IgD-negative memory B cell (primary cell): Measurements from ENCODE around the gene CCDC148. TPM values are rescaled to one million over a fixed set of nuclear protein-coding genes. Genes with fewer than 3 reads are reported as not detected.
"Not testable (repeated sequence)": the region's sequence is repeated elsewhere in the genome, so short reads cannot be mapped to it uniquely, and the experiment has no call there.

Experiments
- H3K27ac Mint-ChIP-seq, 3 donors: one replicate each; pipeline ENCODE4 v1.8.0; 2020 to 2022; ENCODE audit warnings: mild to moderate bottlenecking in 3 of 3, mixed read lengths in 3 of 3, moderate library complexity in 1 of 3
- H3K27me3 Mint-ChIP-seq: one replicate; pipeline ENCODE4 v1.8.0; 2021; ENCODE audit warnings: mixed read lengths
- H3K36me3 Mint-ChIP-seq: one replicate; pipeline ENCODE4 v1.8.0; 2020; ENCODE audit warnings: mild to moderate bottlenecking, mixed read lengths
- H3K4me1 Mint-ChIP-seq, 3 donors: one replicate each; pipeline ENCODE4 v1.8.0; 2020 to 2022; ENCODE audit warnings: mixed read lengths in 3 of 3, mild to moderate bottlenecking in 1 of 3
- H3K4me3 Mint-ChIP-seq, 4 donors: one replicate each; pipeline ENCODE4 v1.8.0; 2020 to 2022; ENCODE audit warnings: mild to moderate bottlenecking in 4 of 4, mixed read lengths in 4 of 4, moderate library complexity in 3 of 4
- H3K9me3 Mint-ChIP-seq, 3 donors: one replicate each; pipeline ENCODE4 v1.8.0; 2020 to 2021; ENCODE audit warnings: mixed read lengths in 3 of 3, mild to moderate bottlenecking in 1 of 3
- polyA plus RNA-seq: library from polyadenylated mRNA; unstranded; fragments of 300-500 nt; fragmentation: Illumina TruSeq; gene quantifications from one replicate; pipeline ENCODE4 v1.2.3, GENCODE V29; 2021

Gene CCDC148
- polyA plus RNA-seq, 1 donor from 2014 or later: not detected

GRCh38 chr2:158381205-158381604 is 75.3 kb downstream of the CCDC148 start:
- Mint-ChIP-seq H3K9me3 (peaks cover 0 to 2% (median 0%) of the 10 kb centered on the region in 3 donors), H3K27ac (no peak overlapping the region), H3K4me3 (no peak overlapping the region)

GRCh38 chr2:158380746-158381145 is 75.8 kb downstream of the CCDC148 start:
- peaks cover 3% of the 10 kb centered on the region for H3K27me3 Mint-ChIP-seq

More at GRCh38 chr2:158381205-158381604, 75.3 kb downstream of the CCDC148 start:
- peaks cover 3% of the 10 kb centered on the region for H3K27me3 Mint-ChIP-seq
- peaks cover 0 to 1% (median 0%) of the 10 kb centered on the region in 3 donors for H3K4me1 Mint-ChIP-seq
- no peaks in the 10 kb centered on the region for H3K36me3 Mint-ChIP-seq

GRCh38 chr2:158378926-158379325 is 77.6 kb downstream of the CCDC148 start:
- Mint-ChIP-seq H3K27me3 (peaks cover 3% of the 10 kb centered on the region), H3K27ac (no peak overlapping the region), H3K9me3 (peaks cover 0 to 2% (median 0%) of the 10 kb centered on the region in 3 donors), H3K36me3 (no peaks in the 10 kb centered on the region), H3K4me1 (peaks cover 0 to 1% (median 0%) of the 10 kb centered on the region in 3 donors), H3K4me3 (no peak overlapping the region)

More at GRCh38 chr2:158380746-158381145, 75.8 kb downstream of the CCDC148 start:
- no peaks in the 10 kb centered on the region for H3K36me3 Mint-ChIP-seq
- peaks cover 0 to 2% (median 0%) of the 10 kb centered on the region in 3 donors for H3K9me3 Mint-ChIP-seq
- no peak overlapping the region for H3K4me3 Mint-ChIP-seq
- no peak overlapping the region for H3K27ac Mint-ChIP-seq
- peaks cover 0 to 1% (median 0%) of the 10 kb centered on the region in 3 donors for H3K4me1 Mint-ChIP-seq

GRCh38 chr2:158366342-158366741 is 90.2 kb downstream of the CCDC148 start:
- Mint-ChIP-seq H3K27ac (no peak overlapping the region), H3K4me3 (no peak overlapping the region), H3K27me3 (no peaks in the 10 kb centered on the region), H3K4me1 (no peaks in the 10 kb centered on the region), H3K9me3 (peaks cover 7 to 14% (median 7%) of the 10 kb centered on the region in 3 donors), H3K36me3 (no peaks in the 10 kb centered on the region)

GRCh38 chr2:158359846-158360245 is 96.7 kb downstream of the CCDC148 start:
- no peaks in the 10 kb centered on the region for H3K4me1 Mint-ChIP-seq
- H3K27ac Mint-ChIP-seq: no peak overlapping the region
- H3K27me3 Mint-ChIP-seq: no peaks in the 10 kb centered on the region
- H3K4me3 Mint-ChIP-seq: no peak overlapping the region
- H3K9me3 Mint-ChIP-seq: peaks cover 4 to 12% (median 5%) of the 10 kb centered on the region in 3 donors
- no peaks in the 10 kb centered on the region for H3K36me3 Mint-ChIP-seq

- Mint-ChIP-seq H3K27me3 (no peaks in the 10 kb centered on the region), H3K36me3 (no peaks in the 10 kb centered on the region), H3K4me3 (no peak overlapping the region), H3K27ac (no peak overlapping the region), H3K9me3 (peaks cover 2 to 3% (median 3%) of the 10 kb centered on the region in 3 donors), H3K4me1 (no peaks in the 10 kb centered on the region)
Measured at GRCh38 chr2:158357699-158358098, 98.9 kb downstream of the CCDC148 start.

GRCh38 chr2:158357122-158357521 is 99.4 kb downstream of the CCDC148 start:
- Mint-ChIP-seq H3K9me3 (peaks cover 0 to 3% (median 2%) of the 10 kb centered on the region in 3 donors), H3K36me3 (no peaks in the 10 kb centered on the region), H3K27me3 (no peaks in the 10 kb centered on the region), H3K4me3 (no peak overlapping the region), H3K4me1 (no peaks in the 10 kb centered on the region), H3K27ac (no peak overlapping the region)

GRCh38 chr2:158351466-158351816 is 105.1 kb downstream of the CCDC148 start:
- not testable (repeated sequence) for H3K27ac Mint-ChIP-seq, H3K4me3 Mint-ChIP-seq, H3K9me3 Mint-ChIP-seq, H3K27me3 Mint-ChIP-seq, H3K36me3 Mint-ChIP-seq, H3K4me1 Mint-ChIP-seq

GRCh38 chr2:158350751-158351465 is 105.6 kb downstream of the CCDC148 start:
- not testable (repeated sequence) for H3K4me3 Mint-ChIP-seq, H3K9me3 Mint-ChIP-seq, H3K36me3 Mint-ChIP-seq, H3K27ac Mint-ChIP-seq, H3K27me3 Mint-ChIP-seq, H3K4me1 Mint-ChIP-seq

- H3K4me1 Mint-ChIP-seq: peaks cover 0 to 1% (median 0%) of the 10 kb centered on the region in 3 donors
- no peak overlapping the region for H3K4me3 Mint-ChIP-seq
- peaks cover 1% of the 10 kb centered on the region for H3K36me3 Mint-ChIP-seq
- H3K9me3 Mint-ChIP-seq: no peaks in the 10 kb centered on the region
- H3K27ac Mint-ChIP-seq: no peak overlapping the region
- peaks cover 7% of the 10 kb centered on the region for H3K27me3 Mint-ChIP-seq
Measured at GRCh38 chr2:158346032-158346431, 110.5 kb downstream of the CCDC148 start.

GRCh38 chr2:158339513-158339912 is 117.0 kb downstream of the CCDC148 start:
- Mint-ChIP-seq H3K4me1 (peaks cover 0 to 1% (median 0%) of the 10 kb centered on the region in 3 donors), H3K27ac (no peak overlapping the region), H3K4me3 (no peak overlapping the region), H3K36me3 (no peaks in the 10 kb centered on the region), H3K9me3 (no peaks in the 10 kb centered on the region), H3K27me3 (peaks cover 3% of the 10 kb centered on the region)

- no peak overlapping the region for H3K4me3 Mint-ChIP-seq
- no peak overlapping the region for H3K27ac Mint-ChIP-seq
- H3K36me3 Mint-ChIP-seq: no peaks in the 10 kb centered on the region
- H3K4me1 Mint-ChIP-seq: peaks cover 0 to 1% (median 0%) of the 10 kb centered on the region in 3 donors
- H3K27me3 Mint-ChIP-seq: peaks cover 3% of the 10 kb centered on the region
- peaks cover 0 to 6% (median 0%) of the 10 kb centered on the region in 3 donors for H3K9me3 Mint-ChIP-seq
Measured at GRCh38 chr2:158337018-158337417, 119.5 kb downstream of the CCDC148 start.

- not testable (repeated sequence) for H3K4me1 Mint-ChIP-seq, H3K4me3 Mint-ChIP-seq, H3K27me3 Mint-ChIP-seq, H3K9me3 Mint-ChIP-seq, H3K36me3 Mint-ChIP-seq, H3K27ac Mint-ChIP-seq
Measured at GRCh38 chr2:158331799-158332198, 124.8 kb downstream of the CCDC148 start.

- no peaks in the 10 kb centered on the region for H3K4me1 Mint-ChIP-seq
- H3K9me3 Mint-ChIP-seq: peaks cover 1 to 3% (median 3%) of the 10 kb centered on the region in 3 donors
- H3K27me3 Mint-ChIP-seq: no peaks in the 10 kb centered on the region
- no peak overlapping the region for H3K4me3 Mint-ChIP-seq
- no peak overlapping the region for H3K27ac Mint-ChIP-seq
- H3K36me3 Mint-ChIP-seq: no peaks in the 10 kb centered on the region
Measured at GRCh38 chr2:158325782-158326340, 130.7 kb downstream of the CCDC148 start.

GRCh38 chr2:158325031-158325781 is 131.3 kb downstream of the CCDC148 start:
- no peak overlapping the region for H3K4me3 Mint-ChIP-seq
- H3K9me3 Mint-ChIP-seq: peaks cover 1 to 3% (median 3%) of the 10 kb centered on the region in 3 donors
- H3K27me3 Mint-ChIP-seq: no peaks in the 10 kb centered on the region
- H3K36me3 Mint-ChIP-seq: no peaks in the 10 kb centered on the region
- no peaks in the 10 kb centered on the region for H3K4me1 Mint-ChIP-seq
- H3K27ac Mint-ChIP-seq: no peak overlapping the region
